Measurements from ENCODE around the gene TDRD9. TPM values are rescaled to one million over a fixed set of nuclear protein-coding genes. Genes with fewer than 3 reads are reported as not detected.

The TDRD9 gene
- total and polyA plus RNA-seq, 2 of the 4 experiments (the other 2 are of a cell fraction) = 0.07 to 0.18 TPM

GRCh38 chr14:104041430-104042104, 113.3 kb downstream of the TDRD9 start:
- Histone ChIP-seq H3K9me1 (ENCODE audit: insufficient read depth, low read length) (no peaks in the 10 kb centered on the region), H2BK15ac (ENCODE audit: low read depth, low read length) (no peak overlapping the region), H3K27ac (ENCODE audit: insufficient read depth, low read length) (no peak overlapping the region), H3K23ac (ENCODE audit: low read depth, low read length) (no peak overlapping the region), H3K14ac (replicated peaks; ENCODE audit: low read depth, low read length) (no peak overlapping the region), H3K4ac (ENCODE audit: low read depth, low read length) (no peak overlapping the region), H3K56ac (ENCODE audit: extremely low read depth, insufficient read depth, low read length) (no peak overlapping the region), H3K27me3 (ENCODE audit: control insufficient read depth, insufficient read depth, low read length) (peaks cover 2% of the 10 kb centered on the region; the same call in 1 of the 2 replicates), H4K20me1 (ENCODE audit: insufficient read depth, low read length) (no peaks in the 10 kb centered on the region), H2AK5ac (ENCODE audit: low read depth, low read length) (no peak overlapping the region), H2BK120ac (ENCODE audit: low read depth, low read length) (no peak overlapping the region), H4K91ac (ENCODE audit: insufficient read depth, low read depth, low read length) (no peak overlapping the region), H3K9me3 (ENCODE audit: control insufficient read depth, insufficient read depth, low read length) (no peaks in the 10 kb centered on the region), H4K5ac (ENCODE audit: low read depth, low read length) (no peak overlapping the region), H2AK9ac (replicated peaks; ENCODE audit: low read depth, low read length, poor library complexity) (no peak overlapping the region), H2BK20ac (ENCODE audit: low read depth, low read length) (no peak overlapping the region), H3K4me3 (ENCODE audit: insufficient read depth, low read depth, low read length) (no peak overlapping the region), H4K8ac (ENCODE audit: low read depth in 2 of 2, low read length in 2 of 2) (no peak overlapping the region), H3K4me1 (ENCODE audit: control insufficient read depth, insufficient read depth, low read length) (no peaks in the 10 kb centered on the region), H2BK5ac (ENCODE audit: low read depth, low read length, poor library complexity, severe bottlenecking) (no peak overlapping the region), H3K79me1 (ENCODE audit: low read depth in 1 of 2, low read length in 2 of 2) (no peaks in the 10 kb centered on the region), H2AFZ (replicated peaks; ENCODE audit: low read length, poor library complexity) (no peak overlapping the region), H3K9ac (ENCODE audit: low read depth, low read length) (no peak overlapping the region), H3K4me2 (ENCODE audit: low read depth, low read length) (no peak overlapping the region), H3K18ac (ENCODE audit: low read depth, low read length) (no peak overlapping the region), H3K36me3 (ENCODE audit: control insufficient read depth, insufficient read depth, low read length) (no peaks in the 10 kb centered on the region)
- WGBS, 2 experiments (ENCODE audit: extremely low coverage in 2 of 2, insufficient read length in 1 of 2) = 40% methylated on average over 1 of the region's 6 CpGs; no CpG with 5 or more reads in 1 of the 2 experiments
- CTCF ChIA-PET = interaction anchor here (0.9 kb wide), 1 partner anchor 22 kb away, joined by 4 read pairs; no protein-coding TSS in a partner anchor
- no peak for TF ChIP-seq USF2 (IDR thresholded peaks at IDR 0.05; ENCODE audit: low read depth, low read length)
- TF ChIP-seq MAZ (IDR thresholded peaks at IDR 0.05; ENCODE audit: borderline replicate concordance, low read depth, low read length) = no peak
- TF ChIP-seq POLR2A (IDR thresholded peaks at IDR 0.05; ENCODE audit: low read depth, low read length) = no peak
- no peak for TF ChIP-seq MXI1 (IDR thresholded peaks at IDR 0.05; ENCODE audit: borderline replicate concordance, low read depth, low read length)
- no peak for TF ChIP-seq RCOR1 (IDR thresholded peaks at IDR 0.05; ENCODE audit: insufficient replicate concordance, low read length)
- no peak for TF ChIP-seq BHLHE40 (IDR thresholded peaks at IDR 0.05; ENCODE audit: low read depth, low read length)
- TF ChIP-seq MAFK (IDR thresholded peaks at IDR 0.05; ENCODE audit: low read depth, low read length) = no peak
- no peak for TF ChIP-seq RAD21 (IDR thresholded peaks at IDR 0.05; ENCODE audit: low read length)
- TF ChIP-seq FOS (IDR thresholded peaks at IDR 0.05; ENCODE audit: low read depth, low read length) = no peak
- no peak for TF ChIP-seq CHD1 (IDR thresholded peaks at IDR 0.05; ENCODE audit: low read depth, low read length)
- TF ChIP-seq RFX5 (IDR thresholded peaks at IDR 0.05; ENCODE audit: low read depth, low read length) = no peak
- no peak for TF ChIP-seq CEBPB (IDR thresholded peaks at IDR 0.05; ENCODE audit: low read depth, low read length)
- TF ChIP-seq NFE2L2 (IDR thresholded peaks at IDR 0.05; ENCODE audit: low read depth, low read length) = no peak
- TF ChIP-seq SMC3 (IDR thresholded peaks at IDR 0.05; ENCODE audit: low read depth, low read length) = no peak
- no peak for TF ChIP-seq CTCF (conservative IDR thresholded peaks at IDR 0.05; ENCODE audit: low read depth, low read length)
- dilution Hi-C loops (cut with HindIII; ENCODE audit: low sequenced_read_pairs, unreplicated experiment) = no loop called here
- BruUV-seq (replicated peaks) = no TSS peak
- ATAC-seq (ENCODE audit: low read depth) (no peak), DNase-seq (no peak)
- intact Hi-C loops (cut with micrococcal nuclease) = no loop called here
- POLR2A ChIA-PET (ENCODE audit: unreplicated experiment) = no interaction called here
- in situ Hi-C loops (cut with MboI; ENCODE audit: low sequenced_read_pairs) = no loop called here

All from IMR-90 (cell line).